Right renal cortex interstitium (tissue), 3 donors: ENCODE measurements around the gene NHSL2. TPM values are rescaled to one million over a fixed set of nuclear protein-coding genes. Genes with fewer than 3 reads are reported as not detected.
"Not testable (repeated sequence)": the region's sequence is repeated elsewhere in the genome, so short reads cannot be mapped to it uniquely, and the experiment has no call there.

Source experiments
- DNase-seq, 3 donors: peaks; one replicate each; pipeline ENCODE4 v3.0.0-alpha.2; 2013; ENCODE audit warnings: low read depth in 3 of 3, low spot score in 2 of 3
- polyA plus RNA-seq, 3 donors: library from polyadenylated mRNA; unstranded; fragments of 120-200 nt; gene quantifications; one replicate each; pipeline ENCODE4 v1.2.1, GENCODE V29; 2013; ENCODE audit not compliant: insufficient read length in 3 of 3

Gene NHSL2
- polyA plus RNA-seq, 3 donors, result 8.5 to 8.6 (median 8.6) TPM

DNA sequence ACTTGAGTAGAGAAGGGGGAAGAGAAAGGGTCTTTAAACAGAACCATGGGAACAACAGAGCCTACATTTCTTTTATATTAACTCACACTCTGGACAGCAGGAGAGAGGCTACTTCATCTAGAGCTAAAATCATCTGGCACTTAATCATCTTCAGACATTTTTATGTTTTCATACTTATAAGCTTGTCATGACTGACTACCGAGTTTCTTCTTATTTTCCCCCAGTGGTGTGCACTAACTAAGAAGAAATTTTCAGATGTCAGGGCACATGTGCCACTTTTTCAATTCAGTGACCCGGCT is 232.9 kb downstream of the NHSL2 start:
- DNase-seq, result no peak

DNA sequence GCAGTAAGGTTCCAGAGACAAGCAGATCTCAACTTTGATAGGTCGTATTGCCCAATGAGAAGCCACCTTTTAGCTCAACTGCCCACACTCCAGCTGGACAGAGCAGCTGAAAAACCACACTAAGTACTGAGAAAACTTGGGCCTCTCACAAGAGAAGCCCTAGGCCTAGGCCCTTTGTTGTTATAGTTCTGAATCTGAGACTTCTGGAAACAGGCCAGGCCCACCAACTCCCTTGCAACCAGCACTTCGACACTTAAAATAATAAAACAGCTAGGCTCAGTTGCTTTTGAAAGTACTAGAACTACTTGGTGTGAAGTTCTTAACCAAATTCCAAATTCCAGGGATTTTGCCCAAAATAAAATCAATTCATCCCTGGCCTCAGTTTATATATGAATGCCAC is 234.5 kb downstream of the NHSL2 start:
- no peak for DNase-seq

DNA sequence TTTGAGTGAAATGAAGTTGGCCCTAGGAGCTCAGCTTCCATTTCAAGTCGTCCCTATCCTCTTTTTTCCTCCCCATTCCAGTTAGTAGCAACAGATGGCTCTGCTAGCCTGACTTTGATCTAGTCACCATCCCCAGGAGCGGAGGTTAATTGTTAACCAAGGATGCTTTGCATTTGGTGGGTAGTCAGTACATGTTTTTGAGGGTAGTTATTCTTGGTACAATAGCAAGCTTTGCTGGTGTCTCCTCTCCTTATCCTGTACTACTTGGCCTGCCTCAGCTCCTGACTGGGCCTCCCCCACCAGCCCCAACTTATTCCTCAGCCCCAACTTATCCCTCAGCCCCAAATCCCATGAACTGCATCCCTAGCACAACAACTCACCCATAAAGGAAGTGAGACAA is 235.9 kb downstream of the NHSL2 start:
- no peak for DNase-seq

DNA sequence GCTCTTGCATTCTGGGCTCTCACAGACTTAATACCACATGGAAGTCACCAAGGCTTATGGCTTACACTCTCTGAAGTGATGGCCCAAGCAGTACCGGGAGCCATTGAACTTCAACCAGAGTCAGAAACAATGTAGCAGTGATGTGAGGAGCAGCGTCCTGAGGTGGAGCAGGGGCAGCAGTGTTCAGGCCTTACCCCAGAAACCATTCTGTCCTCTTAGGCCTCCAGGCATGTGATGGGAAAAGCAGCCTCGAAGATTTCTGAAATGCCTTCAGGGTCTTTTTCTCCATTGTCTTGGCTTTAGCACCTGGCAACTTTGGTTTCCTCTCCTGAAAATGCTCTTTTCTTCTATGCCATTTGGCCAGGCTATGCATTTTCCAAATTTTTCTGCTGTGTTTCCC is 248.1 kb downstream of the NHSL2 start:
- no peak for DNase-seq

DNA sequence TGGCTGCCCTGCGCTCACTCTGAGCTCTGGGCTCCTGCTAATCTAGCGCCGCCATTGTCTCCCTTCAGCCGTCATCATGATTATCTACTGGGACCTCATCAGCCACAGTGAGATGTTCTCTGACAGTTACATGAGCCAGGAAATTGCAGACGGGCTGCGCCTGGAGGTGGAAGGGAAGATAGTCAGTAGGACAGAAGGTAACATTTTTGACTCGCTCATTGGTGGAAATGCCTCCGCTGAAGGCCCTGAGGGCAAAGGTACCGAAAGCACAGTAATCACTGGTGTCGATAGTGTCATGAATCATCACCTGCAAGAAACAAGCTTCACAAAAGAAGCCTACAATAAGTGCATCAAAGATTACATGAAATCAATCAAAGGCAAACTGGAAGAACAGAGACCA is 249.1 kb downstream of the NHSL2 start:
- no peak for DNase-seq

DNA sequence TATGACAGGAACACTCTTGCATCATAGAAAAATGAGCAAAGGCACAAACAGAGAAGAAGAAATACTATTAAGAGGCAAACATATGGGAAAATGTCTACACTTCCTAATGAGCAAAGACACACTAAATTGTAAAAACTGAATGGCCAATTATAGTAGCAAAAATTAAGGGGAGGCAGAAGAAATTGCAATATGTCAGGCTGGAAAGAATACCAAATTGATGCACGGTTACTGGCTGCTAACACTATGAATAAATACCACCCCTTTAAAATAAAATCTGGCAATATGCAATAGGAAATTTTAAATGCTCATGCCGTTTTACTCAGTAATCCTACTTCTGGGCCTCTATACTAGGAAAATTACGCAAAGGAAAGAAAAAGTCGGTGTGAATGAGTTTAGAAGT is 254.9 kb downstream of the NHSL2 start:
- no peak for DNase-seq

DNA sequence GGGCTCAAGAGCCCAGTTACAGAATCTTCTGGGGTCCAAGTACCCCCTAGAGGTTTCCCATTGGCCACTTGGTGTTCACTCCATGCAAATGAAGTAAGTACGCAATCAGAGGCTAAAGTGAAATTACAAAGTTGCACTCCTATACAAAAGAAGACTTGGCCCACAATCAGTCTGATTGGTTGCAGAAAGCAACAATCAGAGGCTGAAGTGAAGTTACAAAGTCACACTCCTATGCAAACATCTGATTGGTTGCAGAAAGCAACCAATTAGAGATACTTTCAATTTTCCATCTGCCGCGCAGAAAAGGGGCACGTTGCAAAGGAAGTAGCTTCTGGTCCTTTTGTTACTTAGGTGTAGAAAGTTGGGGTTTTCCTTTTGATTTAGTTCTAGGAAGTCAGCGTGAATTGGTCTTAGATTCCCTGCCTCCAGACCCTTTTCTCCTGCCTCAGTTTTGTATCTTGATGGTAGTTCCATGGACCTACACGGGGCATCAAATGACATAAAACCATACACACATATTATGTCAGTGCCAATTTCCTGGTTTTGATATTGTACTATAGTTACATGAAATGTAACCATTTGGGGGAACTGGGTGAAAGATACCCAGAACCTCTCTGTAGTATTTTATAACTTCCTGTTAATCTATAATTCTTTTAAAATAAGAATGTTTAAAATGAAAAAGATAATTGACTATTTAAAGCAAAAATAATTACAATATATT is 258.5 kb downstream of the NHSL2 start:
- no peak for DNase-seq

DNA sequence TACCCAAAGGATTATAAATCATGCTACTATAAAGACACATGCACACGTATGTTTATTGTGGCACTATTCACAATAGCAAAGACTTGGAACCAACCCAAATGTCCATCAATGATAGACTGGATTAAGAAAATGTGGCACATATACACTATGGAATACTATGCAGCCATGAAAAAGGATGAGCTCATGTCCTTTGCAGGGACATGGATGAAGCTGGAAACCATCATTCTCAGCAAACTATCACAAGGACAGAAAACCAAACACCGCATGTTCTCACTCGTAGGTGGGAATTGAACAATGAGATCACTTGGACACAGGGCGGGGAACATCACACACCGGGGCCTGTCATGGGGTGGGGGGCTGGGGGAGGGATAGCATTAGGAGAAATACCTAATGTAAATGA is 265.6 kb downstream of the NHSL2 start:
- not testable (repeated sequence) for DNase-seq

DNA sequence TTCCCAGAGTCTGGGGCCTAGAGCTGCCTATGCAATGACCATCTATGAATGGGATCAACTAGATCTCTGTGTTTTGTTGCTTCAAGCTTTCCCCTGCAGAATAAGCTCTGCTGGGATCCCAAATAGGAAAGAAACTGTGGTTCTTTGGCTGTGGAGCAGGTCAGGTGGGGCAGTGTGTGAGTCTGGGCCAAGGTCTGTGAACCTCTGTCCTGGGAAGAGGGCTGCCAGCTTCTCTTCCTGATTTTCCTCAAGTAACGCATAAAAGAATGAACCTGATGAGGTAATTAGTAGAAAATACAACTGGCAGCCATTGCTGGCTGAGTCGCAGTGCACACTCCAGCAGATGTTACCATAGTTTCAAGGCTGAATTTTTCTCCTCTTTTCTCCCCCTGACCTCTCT is 266.3 kb downstream of the NHSL2 start:
- no peak for DNase-seq

DNA sequence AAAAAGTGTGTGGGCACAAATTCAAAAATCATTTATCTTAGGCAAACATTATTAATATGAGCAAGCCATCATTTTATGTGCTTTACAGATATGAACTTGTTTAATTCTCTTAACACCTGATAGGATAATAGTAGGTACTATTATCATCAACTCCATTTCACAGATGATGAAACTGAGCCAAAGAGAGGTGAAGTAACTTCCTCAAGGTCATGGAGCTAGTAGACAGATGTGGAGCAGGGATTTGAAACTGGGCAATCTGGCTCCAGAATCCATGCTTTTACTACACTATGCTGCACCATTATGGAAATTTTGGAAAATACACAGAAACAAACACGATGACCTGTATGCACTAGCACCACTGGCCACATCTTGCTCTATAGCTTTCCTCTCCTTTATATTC is 269.9 kb downstream of the NHSL2 start:
- no peak for DNase-seq

DNA sequence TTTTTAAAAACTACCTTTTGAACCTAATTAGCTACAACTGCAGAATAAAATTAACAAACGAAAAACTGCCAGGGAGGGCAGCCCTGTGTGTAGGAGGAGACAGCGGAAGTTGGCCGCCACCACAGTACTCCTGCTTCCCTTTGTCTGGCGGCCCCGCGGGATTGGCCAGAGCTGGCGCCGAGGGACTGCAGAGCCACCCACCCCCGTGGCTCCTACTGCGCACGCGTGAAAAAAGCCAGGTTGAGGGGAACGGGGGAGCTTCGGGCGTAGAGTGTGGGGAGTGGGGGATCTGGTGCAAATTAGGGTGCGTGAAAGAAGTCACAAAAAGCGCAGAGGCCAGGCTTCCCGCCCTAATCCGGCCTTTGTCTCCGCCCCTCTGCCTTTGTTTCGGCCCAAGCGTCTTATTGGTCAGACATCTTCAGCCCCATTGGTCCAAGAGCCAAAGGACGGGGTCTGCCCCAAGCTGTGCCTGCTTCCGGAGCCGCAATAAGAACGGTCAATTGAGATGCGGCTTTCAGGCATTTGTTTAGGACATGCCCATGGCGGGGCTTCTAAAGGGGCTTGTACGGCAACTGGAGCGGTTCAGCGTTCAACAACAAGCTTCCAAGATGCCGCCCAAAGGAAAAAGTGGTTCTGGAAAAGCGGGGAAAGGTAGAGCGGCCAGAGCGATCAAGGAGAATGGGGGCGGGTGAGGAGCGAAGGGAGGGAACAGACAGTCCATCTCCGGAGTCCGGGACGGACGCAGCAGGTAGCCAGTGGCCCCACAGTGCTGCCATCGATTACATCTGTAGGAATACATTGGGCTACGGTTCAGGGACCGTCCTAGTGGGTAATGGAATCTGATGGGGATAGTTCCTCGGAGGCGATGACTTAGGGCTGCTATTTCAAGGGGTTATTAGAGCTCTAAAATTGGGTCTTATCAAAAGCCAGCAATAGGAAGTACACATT is 270.8 kb downstream of the NHSL2 start, which contains the start of gene PIN4:
Gene PIN4, plus strand, starts transcription at position 580 of the 948 bp plus-strand sequence. Its CDS starts 29 bp downstream, at position 609.
- peak; percentile 77 to 90 (median 86) for DNase-seq

DNA sequence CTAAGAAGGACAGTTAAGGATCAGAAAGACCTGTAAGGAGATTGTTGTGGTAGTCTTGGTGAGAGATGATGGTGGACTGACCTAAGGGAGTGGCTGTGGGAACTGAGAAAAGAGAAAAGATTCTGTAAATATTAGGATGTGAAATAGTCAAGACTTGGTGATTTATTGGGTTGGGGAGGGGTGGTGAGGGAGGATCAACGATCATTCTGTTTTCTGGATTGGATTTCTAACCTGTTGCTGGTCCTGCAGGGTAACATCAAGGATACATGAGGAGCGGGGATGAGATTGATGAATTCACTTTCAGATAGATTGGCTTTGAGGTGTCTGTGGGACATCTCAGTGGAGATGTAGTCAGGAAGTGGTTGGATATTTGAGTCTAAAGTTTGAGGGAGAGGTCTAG is 272.3 kb downstream of the NHSL2 start:
- DNase-seq, result no peak

DNA sequence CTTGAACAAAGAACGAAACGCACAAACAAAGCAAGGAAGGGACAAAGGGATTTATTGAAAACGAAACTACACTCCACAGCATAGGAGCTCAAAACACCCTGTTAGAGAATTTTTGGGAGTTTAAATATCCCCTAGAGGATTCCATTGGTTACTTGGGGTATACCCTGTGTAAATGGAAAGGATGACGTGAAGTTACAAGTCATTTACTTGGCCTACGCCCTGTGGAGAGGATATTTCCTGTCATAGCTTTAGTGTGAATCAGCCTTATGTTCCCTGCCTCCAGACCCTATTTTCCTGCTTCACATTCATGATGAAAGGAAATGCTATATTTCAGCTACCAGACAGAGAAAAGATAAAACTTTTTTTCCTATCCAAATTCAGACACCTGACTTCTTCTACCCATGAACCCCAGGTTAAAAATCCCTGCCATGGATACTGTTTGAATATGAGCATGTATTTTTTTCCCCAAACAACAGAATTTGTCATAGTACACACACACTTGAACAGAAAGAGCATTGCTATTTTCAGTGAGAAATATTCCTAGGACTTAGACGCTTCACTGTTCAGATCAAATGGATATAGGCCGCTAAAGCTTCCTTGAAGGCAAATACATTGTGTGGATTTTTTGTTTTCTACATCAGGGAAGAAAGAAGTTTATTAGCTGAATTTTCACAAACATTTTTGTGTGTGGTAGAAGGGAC is 291.3 kb downstream of the NHSL2 start:
- no peak for DNase-seq

Other genes with a start within 250 kb of the NHSL2 start
- not detected for gene CXorf49, start 192.6 kb upstream of the NHSL2 start, polyA plus RNA-seq
- not detected for gene CXorf49B, start 147.5 kb upstream of the NHSL2 start, polyA plus RNA-seq
- gene RTL5, start 221.1 kb downstream of the NHSL2 start, polyA plus RNA-seq, result 10 to 100 TPM; 22.1 to 23.7 (median 23.0) TPM